Spleen (tissue), 7 donors: ENCODE results near the gene KCNQ1.

ENCODE experiments used
- POLR2A ChIP-seq, 3 donors: fragments of 450-650 bp; IDR thresholded peaks; one replicate each; pipeline ENCODE4 v1.5.1; 2017; ENCODE audit warnings: antibody characterized with exemption in 3 of 3, mild to moderate bottlenecking in 1 of 3
- POLR2AphosphoS5 ChIP-seq, 3 donors: sonication (generic); formaldehyde crosslinking; IDR thresholded peaks; one replicate each; pipeline ENCODE4 v1.5.1; 2017; ENCODE audit warnings: antibody characterized with exemption in 3 of 3
- TF ChIP-seq, protein P1 (sequence below), 11 experiments: fragments of 200-600 bp in 7 of 11; fragments of 450-650 bp in 4 of 11; sonication (generic) in 4 of 11; IDR thresholded peaks in 8 of 11; conservative IDR thresholded peaks in 3 of 11; 1 replicate in 7 of 11; 2 replicates in 4 of 11; pipeline versions ENCODE4 v1.4.0 to v1.8.0; 2016 to 2021; ENCODE audit warnings: antibody characterized with exemption in 11 of 11, inconsistent platforms in 4 of 11, mild to moderate bottlenecking in 1 of 11
- donor health status: DM: no; HTN: no; CAD: no; lungs with moderate emphysema.
- donor health status: DM: no; HTN: no; CAD: no.
- donor health status: DM: no; HTN: no; CAD: no.

DNA sequence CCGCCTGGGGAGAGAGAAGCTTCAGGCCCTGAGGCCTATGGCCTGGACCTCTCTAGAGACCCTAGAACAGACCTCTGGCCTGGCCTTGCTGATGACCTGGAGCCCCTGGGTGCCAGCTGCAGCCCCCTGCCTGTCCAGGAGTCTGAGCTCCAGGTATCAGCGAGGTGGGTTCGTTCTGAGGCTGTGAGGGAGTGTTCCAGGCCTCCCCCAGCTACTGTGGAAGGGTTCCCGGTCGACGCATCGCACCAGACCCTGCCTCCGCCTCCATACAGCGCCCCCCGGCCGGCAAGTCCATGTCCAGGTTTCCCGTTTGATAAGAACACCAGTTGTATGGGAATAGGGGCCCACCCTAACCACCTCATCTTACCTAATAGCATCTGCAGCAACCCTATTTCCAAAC lies 111.1 kb downstream of the KCNQ1 start:
- TF ChIP-seq, protein P1, sequence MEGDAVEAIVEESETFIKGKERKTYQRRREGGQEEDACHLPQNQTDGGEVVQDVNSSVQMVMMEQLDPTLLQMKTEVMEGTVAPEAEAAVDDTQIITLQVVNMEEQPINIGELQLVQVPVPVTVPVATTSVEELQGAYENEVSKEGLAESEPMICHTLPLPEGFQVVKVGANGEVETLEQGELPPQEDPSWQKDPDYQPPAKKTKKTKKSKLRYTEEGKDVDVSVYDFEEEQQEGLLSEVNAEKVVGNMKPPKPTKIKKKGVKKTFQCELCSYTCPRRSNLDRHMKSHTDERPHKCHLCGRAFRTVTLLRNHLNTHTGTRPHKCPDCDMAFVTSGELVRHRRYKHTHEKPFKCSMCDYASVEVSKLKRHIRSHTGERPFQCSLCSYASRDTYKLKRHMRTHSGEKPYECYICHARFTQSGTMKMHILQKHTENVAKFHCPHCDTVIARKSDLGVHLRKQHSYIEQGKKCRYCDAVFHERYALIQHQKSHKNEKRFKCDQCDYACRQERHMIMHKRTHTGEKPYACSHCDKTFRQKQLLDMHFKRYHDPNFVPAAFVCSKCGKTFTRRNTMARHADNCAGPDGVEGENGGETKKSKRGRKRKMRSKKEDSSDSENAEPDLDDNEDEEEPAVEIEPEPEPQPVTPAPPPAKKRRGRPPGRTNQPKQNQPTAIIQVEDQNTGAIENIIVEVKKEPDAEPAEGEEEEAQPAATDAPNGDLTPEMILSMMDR (IDR thresholded peaks at IDR 0.05 in 8 of 11, conservative IDR thresholded peaks at IDR 0.05 in 3 of 11): no peak
- TF ChIP-seq POLR2A (IDR thresholded peaks at IDR 0.05) (no peak), POLR2AphosphoS5 (IDR thresholded peaks at IDR 0.05) (no peak)
